ENCODE results near the gene ADGRL2. TPM values are rescaled to one million over a fixed set of nuclear protein-coding genes. Genes with fewer than 3 reads are reported as not detected.
A peak's percentile ranks its signal among the peaks of the same experiment; 100 is the strongest.

ADGRL2 gene
- polyA plus RNA-seq, 1 of the 3 experiments (the other 2 are of a cell fraction), result 40.3 TPM

DNA sequence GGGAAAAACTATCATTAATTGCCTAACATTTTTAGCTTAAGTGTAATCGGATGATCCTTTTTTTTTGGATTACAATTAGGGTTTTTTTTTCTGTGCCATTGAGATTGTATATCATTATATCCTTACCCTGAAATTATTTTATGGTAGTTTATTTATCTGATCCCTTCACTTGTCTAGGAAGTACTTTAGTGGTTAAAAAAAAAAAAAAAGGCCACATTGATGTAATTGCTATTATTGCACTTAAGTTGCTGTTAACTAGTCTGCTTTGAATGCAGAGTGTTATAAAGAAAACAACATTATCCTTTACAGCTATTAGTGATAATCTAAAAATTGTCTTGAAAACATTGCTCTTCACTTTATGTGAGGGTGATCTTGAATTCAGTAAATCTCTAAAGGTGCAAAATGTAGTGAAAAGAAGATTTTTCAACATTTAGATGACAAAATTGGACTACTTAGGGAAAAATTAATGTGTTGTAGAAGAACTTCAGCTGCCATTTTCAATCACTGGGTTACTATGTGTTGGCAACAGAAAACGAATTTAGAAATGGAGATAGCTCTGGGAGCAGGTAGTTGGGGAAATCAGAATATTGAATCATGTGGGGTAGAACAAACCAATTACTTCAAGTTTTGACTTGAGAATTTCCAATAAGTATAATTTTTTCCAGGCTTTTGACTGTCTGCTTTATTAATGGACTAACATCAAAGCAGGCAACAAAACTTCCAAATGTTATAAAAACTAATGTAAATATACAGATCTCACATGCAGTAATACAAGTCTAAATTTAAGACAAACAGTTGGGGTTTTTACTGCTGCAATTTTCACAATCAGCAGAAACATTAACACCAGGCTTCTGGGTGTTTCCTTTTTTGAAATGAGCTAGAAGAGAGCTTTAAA is 5.0 kb downstream of the ADGRL2 start:
- H3K4me3 ChIP-seq (ENCODE audit: low read depth in 2 of 2, low read length in 1 of 2), result peak overlapping the region in 1 of 2 experiments; percentile 32; a peak in 2 of 4 replicates
- ChIA-PET POLR2A (interaction anchor here (0.5 kb wide), 1 partner anchor 116 kb away, joined by 3 read pairs; no protein-coding TSS in a partner anchor), CTCF (interaction anchor here (0.6 to 1.4 kb wide), 4 partner anchors 8 to 257 kb away, joined by 3 to 4 read pairs (median 3); no protein-coding TSS in a partner anchor)
- H2AFZ ChIP-seq (ENCODE audit: low read depth), result no peak overlapping the region
- no peaks in the 10 kb centered on the region for H3K9me3 ChIP-seq
- H3K79me2 ChIP-seq (ENCODE audit: insufficient read depth), result peaks cover 94% of the 10 kb centered on the region
- peaks cover 4 to 22% of the 10 kb centered on the region in 2 experiments; a peak in 2 of 4 replicates for H3K4me1 ChIP-seq (ENCODE audit: control insufficient read depth in 1 of 2, insufficient read depth in 2 of 2, low read depth in 1 of 2, low read length in 1 of 2)
- no peaks in the 10 kb centered on the region for H3K27me3 ChIP-seq (ENCODE audit: insufficient read depth)
- H3K4me2 ChIP-seq, result peak overlapping the region; percentile 78
- peak overlapping the region; percentile 91 for H3K9ac ChIP-seq
- peaks cover 28% of the 10 kb centered on the region for H3F3A ChIP-seq (replicated peaks; ENCODE audit: insufficient read depth)
- H4K20me1 ChIP-seq (ENCODE audit: insufficient read depth), result peaks cover 24% of the 10 kb centered on the region
- peak overlapping the region; percentile 53 to 92 for H3K27ac ChIP-seq (ENCODE audit: low read depth in 2 of 2, low read length in 1 of 2)
- 10% methylated on average over 2 of the region's 2 CpGs for whole genome bisulfite sequencing (ENCODE audit: low lambda C conversion rate)
- TF ChIP-seq, protein P1, sequence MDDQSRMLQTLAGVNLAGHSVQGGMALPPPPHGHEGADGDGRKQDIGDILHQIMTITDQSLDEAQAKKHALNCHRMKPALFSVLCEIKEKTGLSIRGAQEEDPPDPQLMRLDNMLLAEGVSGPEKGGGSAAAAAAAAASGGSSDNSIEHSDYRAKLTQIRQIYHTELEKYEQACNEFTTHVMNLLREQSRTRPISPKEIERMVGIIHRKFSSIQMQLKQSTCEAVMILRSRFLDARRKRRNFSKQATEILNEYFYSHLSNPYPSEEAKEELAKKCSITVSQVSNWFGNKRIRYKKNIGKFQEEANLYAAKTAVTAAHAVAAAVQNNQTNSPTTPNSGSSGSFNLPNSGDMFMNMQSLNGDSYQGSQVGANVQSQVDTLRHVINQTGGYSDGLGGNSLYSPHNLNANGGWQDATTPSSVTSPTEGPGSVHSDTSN (IDR thresholded peaks at IDR 0.05), result 0 out of 2 replicates have a peak, but pooled peaks have one; percentile 6
- TF ChIP-seq, protein P2, sequence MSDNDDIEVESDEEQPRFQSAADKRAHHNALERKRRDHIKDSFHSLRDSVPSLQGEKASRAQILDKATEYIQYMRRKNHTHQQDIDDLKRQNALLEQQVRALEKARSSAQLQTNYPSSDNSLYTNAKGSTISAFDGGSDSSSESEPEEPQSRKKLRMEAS (IDR thresholded peaks at IDR 0.05; ENCODE audit: low read depth), result no peak
- no peak for DNase-seq
- H3K9me2 ChIP-seq, result no peaks in the 10 kb centered on the region
- H3K36me3 ChIP-seq (replicated peaks in 1 of 2; ENCODE audit: control insufficient read depth in 1 of 2, insufficient read depth in 2 of 2, low read length in 1 of 2), result no peaks in the 10 kb centered on the region

DNA sequence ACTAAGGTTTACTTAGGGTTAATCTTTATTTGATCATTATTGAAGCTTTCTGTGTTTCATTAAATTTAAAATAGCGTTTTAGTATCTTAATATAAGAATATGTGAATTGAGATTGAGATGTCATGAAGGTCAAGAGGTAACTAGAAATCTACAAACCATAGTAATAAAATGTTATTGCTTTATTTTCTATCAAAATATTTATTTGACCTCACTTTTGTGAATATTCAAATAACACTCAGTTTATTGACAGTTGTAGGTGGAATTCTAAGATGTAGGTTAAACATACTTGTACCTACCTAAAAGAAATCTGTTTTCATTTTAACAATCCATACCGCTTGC is 5.7 kb downstream of the ADGRL2 start:
- POLR2A ChIA-PET, result interaction anchor here (0.5 kb wide), 1 partner anchor 116 kb away, joined by 3 read pairs; no protein-coding TSS in a partner anchor
- DNase-seq, result no peak
- H3F3A ChIP-seq (replicated peaks; ENCODE audit: insufficient read depth), result peaks cover 26% of the 10 kb centered on the region
- H3K79me2 ChIP-seq (ENCODE audit: insufficient read depth), result peaks cover 99% of the 10 kb centered on the region
- peak overlapping the region; percentile 91 for H3K9ac ChIP-seq
- 41% methylated on average over 2 of the region's 2 CpGs for WGBS (ENCODE audit: low lambda C conversion rate)
- H3K27me3 ChIP-seq (ENCODE audit: insufficient read depth), result no peaks in the 10 kb centered on the region
- peaks cover 24% of the 10 kb centered on the region for H4K20me1 ChIP-seq (ENCODE audit: insufficient read depth)
- H3K9me3 ChIP-seq, result no peaks in the 10 kb centered on the region
- H3K9me2 ChIP-seq, result no peaks in the 10 kb centered on the region
- peaks cover 4 to 24% of the 10 kb centered on the region in 2 experiments; a peak in 3 of 4 replicates for H3K4me1 ChIP-seq (ENCODE audit: control insufficient read depth in 1 of 2, insufficient read depth in 2 of 2, low read depth in 1 of 2, low read length in 1 of 2)
- peak overlapping the region; percentile 78 for H3K4me2 ChIP-seq
- no peaks in the 10 kb centered on the region for H3K36me3 ChIP-seq (replicated peaks in 1 of 2; ENCODE audit: control insufficient read depth in 1 of 2, insufficient read depth in 2 of 2, low read length in 1 of 2)
- CTCF ChIA-PET, result interaction anchor here (0.9 to 1.4 kb wide), 2 partner anchors 44 to 257 kb away, joined by 3 to 4 read pairs; no protein-coding TSS in a partner anchor
- TF ChIP-seq MEF2A (IDR thresholded peaks at IDR 0.05; ENCODE audit: borderline replicate concordance, low read depth), result no peak
- H3K27ac ChIP-seq (ENCODE audit: low read depth in 2 of 2, low read length in 1 of 2), result peak overlapping the region; percentile 53 to 92
- no peak overlapping the region for H2AFZ ChIP-seq (ENCODE audit: low read depth)
- H3K4me3 ChIP-seq (ENCODE audit: low read depth in 2 of 2, low read length in 1 of 2), result peak overlapping the region in 1 of 2 experiments; percentile 32; a peak in 2 of 4 replicates

DNA sequence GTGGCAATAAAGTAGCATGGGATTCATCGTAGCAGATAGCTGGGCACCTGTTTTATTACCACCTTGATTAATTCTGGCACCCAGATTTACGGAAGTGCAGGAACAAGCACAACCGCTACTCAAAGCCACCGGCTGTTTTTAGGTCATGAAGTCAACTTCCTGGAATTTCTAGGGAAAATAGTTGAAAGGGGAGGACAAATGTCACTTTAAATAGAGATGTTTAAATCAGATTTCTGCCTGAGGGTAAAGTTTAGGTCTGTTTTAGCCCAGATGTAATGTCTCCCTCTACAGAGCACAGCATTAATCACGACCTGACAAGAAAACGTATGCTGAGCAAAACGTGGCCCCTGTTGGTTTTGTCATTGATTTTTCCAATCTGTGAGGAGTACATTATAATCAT is 8.0 kb downstream of the ADGRL2 start:
- peaks cover 24% of the 10 kb centered on the region for H4K20me1 ChIP-seq (ENCODE audit: insufficient read depth)
- no peaks in the 10 kb centered on the region for H3K27me3 ChIP-seq (ENCODE audit: insufficient read depth)
- ChIA-PET CTCF (interaction anchor here (0.6 to 0.9 kb wide), 2 partner anchors 576 to 1961 kb away, joined by 3 read pairs; no protein-coding TSS in a partner anchor), POLR2A (no interaction called here)
- H3K4me3 ChIP-seq (ENCODE audit: low read depth in 2 of 2, low read length in 1 of 2), result peak overlapping the region; percentile 30 to 57
- peak overlapping the region; percentile 80 for H3K4me2 ChIP-seq
- H3K9me2 ChIP-seq, result no peaks in the 10 kb centered on the region
- H3K27ac ChIP-seq (ENCODE audit: low read depth in 2 of 2, low read length in 1 of 2), result peak overlapping the region; percentile 66 to 86
- peak; percentile 55 for DNase-seq
- H3K9me3 ChIP-seq, result no peaks in the 10 kb centered on the region
- H3K4me1 ChIP-seq (ENCODE audit: control insufficient read depth in 1 of 2, insufficient read depth in 2 of 2, low read depth in 1 of 2, low read length in 1 of 2), result peaks cover 11 to 32% of the 10 kb centered on the region in 2 experiments
- H3F3A ChIP-seq (replicated peaks; ENCODE audit: insufficient read depth), result peaks cover 20% of the 10 kb centered on the region
- 2% methylated on average over 7 of the region's 7 CpGs for WGBS (ENCODE audit: low lambda C conversion rate)
- H3K79me2 ChIP-seq (ENCODE audit: insufficient read depth), result peaks cover 99% of the 10 kb centered on the region
- H3K36me3 ChIP-seq (replicated peaks in 1 of 2; ENCODE audit: control insufficient read depth in 1 of 2, insufficient read depth in 2 of 2, low read length in 1 of 2), result no peaks in the 10 kb centered on the region
- H2AFZ ChIP-seq (ENCODE audit: low read depth), result no peak overlapping the region
- peak overlapping the region; percentile 37; the same call in 1 of the 2 replicates for H3K9ac ChIP-seq
- TF ChIP-seq RFX5 (IDR thresholded peaks at IDR 0.05; ENCODE audit: low read length), result peak; percentile 29; the same call in 1 of the 2 replicates
- TF ChIP-seq, protein P3, sequence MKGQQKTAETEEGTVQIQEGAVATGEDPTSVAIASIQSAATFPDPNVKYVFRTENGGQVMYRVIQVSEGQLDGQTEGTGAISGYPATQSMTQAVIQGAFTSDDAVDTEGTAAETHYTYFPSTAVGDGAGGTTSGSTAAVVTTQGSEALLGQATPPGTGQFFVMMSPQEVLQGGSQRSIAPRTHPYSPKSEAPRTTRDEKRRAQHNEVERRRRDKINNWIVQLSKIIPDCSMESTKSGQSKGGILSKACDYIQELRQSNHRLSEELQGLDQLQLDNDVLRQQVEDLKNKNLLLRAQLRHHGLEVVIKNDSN (IDR thresholded peaks at IDR 0.05; ENCODE audit: borderline replicate concordance, low read depth), result no peak
- TF ChIP-seq, protein P4, sequence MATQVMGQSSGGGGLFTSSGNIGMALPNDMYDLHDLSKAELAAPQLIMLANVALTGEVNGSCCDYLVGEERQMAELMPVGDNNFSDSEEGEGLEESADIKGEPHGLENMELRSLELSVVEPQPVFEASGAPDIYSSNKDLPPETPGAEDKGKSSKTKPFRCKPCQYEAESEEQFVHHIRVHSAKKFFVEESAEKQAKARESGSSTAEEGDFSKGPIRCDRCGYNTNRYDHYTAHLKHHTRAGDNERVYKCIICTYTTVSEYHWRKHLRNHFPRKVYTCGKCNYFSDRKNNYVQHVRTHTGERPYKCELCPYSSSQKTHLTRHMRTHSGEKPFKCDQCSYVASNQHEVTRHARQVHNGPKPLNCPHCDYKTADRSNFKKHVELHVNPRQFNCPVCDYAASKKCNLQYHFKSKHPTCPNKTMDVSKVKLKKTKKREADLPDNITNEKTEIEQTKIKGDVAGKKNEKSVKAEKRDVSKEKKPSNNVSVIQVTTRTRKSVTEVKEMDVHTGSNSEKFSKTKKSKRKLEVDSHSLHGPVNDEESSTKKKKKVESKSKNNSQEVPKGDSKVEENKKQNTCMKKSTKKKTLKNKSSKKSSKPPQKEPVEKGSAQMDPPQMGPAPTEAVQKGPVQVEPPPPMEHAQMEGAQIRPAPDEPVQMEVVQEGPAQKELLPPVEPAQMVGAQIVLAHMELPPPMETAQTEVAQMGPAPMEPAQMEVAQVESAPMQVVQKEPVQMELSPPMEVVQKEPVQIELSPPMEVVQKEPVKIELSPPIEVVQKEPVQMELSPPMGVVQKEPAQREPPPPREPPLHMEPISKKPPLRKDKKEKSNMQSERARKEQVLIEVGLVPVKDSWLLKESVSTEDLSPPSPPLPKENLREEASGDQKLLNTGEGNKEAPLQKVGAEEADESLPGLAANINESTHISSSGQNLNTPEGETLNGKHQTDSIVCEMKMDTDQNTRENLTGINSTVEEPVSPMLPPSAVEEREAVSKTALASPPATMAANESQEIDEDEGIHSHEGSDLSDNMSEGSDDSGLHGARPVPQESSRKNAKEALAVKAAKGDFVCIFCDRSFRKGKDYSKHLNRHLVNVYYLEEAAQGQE (IDR thresholded peaks at IDR 0.05; ENCODE audit: low read depth, low read length), result no peak
- TF ChIP-seq MEF2A (IDR thresholded peaks at IDR 0.05; ENCODE audit: borderline replicate concordance, low read depth), result peak; percentile 83; the same call in 1 of the 2 replicates
- TF ChIP-seq, protein P2 (IDR thresholded peaks at IDR 0.05; ENCODE audit: low read depth), result no peak
- TF ChIP-seq ELF1 (IDR thresholded peaks at IDR 0.05), result peak; percentile 42; the same call in 1 of the 2 replicates
- no peak for TF ChIP-seq YY1 (IDR thresholded peaks at IDR 0.05; ENCODE audit: low read depth)
- no peak for TF ChIP-seq FOSL2 (IDR thresholded peaks at IDR 0.05; ENCODE audit: borderline replicate concordance, low read depth)
- TF ChIP-seq NRF1 (IDR thresholded peaks at IDR 0.05; ENCODE audit: low read depth, low read length), result no peak
- peak; percentile 65; the same call in 1 of the 2 replicates for TF ChIP-seq SIN3A (IDR thresholded peaks at IDR 0.05; ENCODE audit: borderline replicate concordance, low read depth, low read length)
- TF ChIP-seq GABPA (IDR thresholded peaks at IDR 0.05; ENCODE audit: low read depth), result no peak

Measured in SK-N-SH (cell line).